Caco-2 (cell line): ENCODE data around the gene PCK1. TPM values are rescaled to one million over a fixed set of nuclear protein-coding genes. Genes with fewer than 3 reads are reported as not detected.

ENCODE experiments used
- BruUV-seq: library from RNA; stranded (reverse); fragments of 400-500 nt; replicated peaks from 2 replicates; lab custom pipeline; 2021; lab: Mats Ljungman, UMichigan
- CTCF ChIA-PET: fragments of 300-600 bp; sonication (Branson Sonifier 250); formaldehyde crosslinking; loops from one replicate; lab custom pipeline; 2022; ENCODE audit warnings: antibody characterized with exemption; lab: Charles Lee
- POLR2A ChIA-PET: fragments of 300-600 bp; sonication (Branson Sonifier 250); formaldehyde crosslinking; loops from one replicate; lab custom pipeline; 2022; ENCODE audit warnings: antibody characterized with exemption; lab: Charles Lee
- DNase-seq, 2 experiments: peaks; one replicate each; pipeline versions ENCODE4 v3.0.0 to v3.0.0-alpha.2; 2020 to 2022
- H3K27me3 ChIP-seq: replicated peaks from 2 replicates; pipeline ENCODE4 v1.6.0; 2011; ENCODE audit warnings: low read length; ENCODE audit not compliant: control insufficient read depth, insufficient read depth
- H3K36me3 ChIP-seq: 2 replicates; pipeline ENCODE4 v1.5.1; 2011; ENCODE audit warnings: low read length; ENCODE audit not compliant: control insufficient read depth, insufficient read depth
- H3K4me1 ChIP-seq: fragments of 250-450 bp; sonication (Bioruptor Pico); 2 replicates; pipeline ENCODE4 v1.5.1; 2020; ENCODE audit warnings: mild to moderate bottlenecking
- H3K4me3 ChIP-seq: 2 replicates; pipeline ENCODE4 v1.5.1; 2011; ENCODE audit warnings: low read depth, mild to moderate bottlenecking, control low read depth, low read length
- H3K9me3 ChIP-seq: fragments of 250-450 bp; sonication (Bioruptor Pico); 2 replicates; pipeline ENCODE4 v1.5.1; 2020; ENCODE audit warnings: mild to moderate bottlenecking, moderate library complexity
- H3K27ac Mint-ChIP-seq: one replicate; pipeline ENCODE4 v1.8.0; 2022; ENCODE audit warnings: mixed read lengths; ENCODE audit not compliant: unreplicated experiment
- H3K27me3 Mint-ChIP-seq: one replicate; pipeline ENCODE4 v1.8.0; 2022; ENCODE audit warnings: mixed read lengths; ENCODE audit not compliant: insufficient read depth, unreplicated experiment
- H3K36me3 Mint-ChIP-seq: one replicate; pipeline ENCODE4 v1.8.0; 2022; ENCODE audit warnings: mild to moderate bottlenecking, mixed read lengths; ENCODE audit not compliant: insufficient read depth, unreplicated experiment
- H3K4me1 Mint-ChIP-seq: one replicate; pipeline ENCODE4 v1.8.0; 2022; ENCODE audit warnings: low read depth, mixed read lengths; ENCODE audit not compliant: unreplicated experiment
- H3K4me3 Mint-ChIP-seq: one replicate; pipeline ENCODE4 v1.8.0; 2022; ENCODE audit warnings: mild to moderate bottlenecking, moderate library complexity, mixed read lengths; ENCODE audit not compliant: unreplicated experiment
- H3K9me3 Mint-ChIP-seq: one replicate; pipeline ENCODE4 v1.8.0; 2022; ENCODE audit warnings: mixed read lengths; ENCODE audit not compliant: unreplicated experiment
- intact Hi-C: fragments of 100-400 bp; cut with micrococcal nuclease; formaldehyde crosslinking; loops from one replicate; pipeline ENCODE4 v1.10.0; 2022; ENCODE audit not compliant: unreplicated experiment
- total RNA-seq: library from RNA; stranded (reverse); gene quantifications from 2 replicates; pipeline ENCODE4 v1.2.3, GENCODE V29; 2022
- TF ChIP-seq, protein P1 (sequence below), 2 experiments: fragments of 200-600 bp in 1 of 2; IDR thresholded peaks; 1 replicate in 1 of 2; 2 replicates in 1 of 2; pipeline versions ENCODE4 v1.5.1 to v1.8.0; 2011 to 2022; ENCODE audit warnings: antibody characterized with exemption in 1 of 2, control low read depth in 1 of 2, inconsistent platforms in 1 of 2, low read depth in 1 of 2, low read length in 1 of 2, mild to moderate bottlenecking in 1 of 2, moderate library complexity in 1 of 2; ENCODE audit not compliant: insufficient read depth in 1 of 2, severe bottlenecking in 1 of 2, unreplicated experiment in 1 of 2

The PCK1 gene
- total RNA-seq, 1 experiment from 2014 or later: not detected

DNA sequence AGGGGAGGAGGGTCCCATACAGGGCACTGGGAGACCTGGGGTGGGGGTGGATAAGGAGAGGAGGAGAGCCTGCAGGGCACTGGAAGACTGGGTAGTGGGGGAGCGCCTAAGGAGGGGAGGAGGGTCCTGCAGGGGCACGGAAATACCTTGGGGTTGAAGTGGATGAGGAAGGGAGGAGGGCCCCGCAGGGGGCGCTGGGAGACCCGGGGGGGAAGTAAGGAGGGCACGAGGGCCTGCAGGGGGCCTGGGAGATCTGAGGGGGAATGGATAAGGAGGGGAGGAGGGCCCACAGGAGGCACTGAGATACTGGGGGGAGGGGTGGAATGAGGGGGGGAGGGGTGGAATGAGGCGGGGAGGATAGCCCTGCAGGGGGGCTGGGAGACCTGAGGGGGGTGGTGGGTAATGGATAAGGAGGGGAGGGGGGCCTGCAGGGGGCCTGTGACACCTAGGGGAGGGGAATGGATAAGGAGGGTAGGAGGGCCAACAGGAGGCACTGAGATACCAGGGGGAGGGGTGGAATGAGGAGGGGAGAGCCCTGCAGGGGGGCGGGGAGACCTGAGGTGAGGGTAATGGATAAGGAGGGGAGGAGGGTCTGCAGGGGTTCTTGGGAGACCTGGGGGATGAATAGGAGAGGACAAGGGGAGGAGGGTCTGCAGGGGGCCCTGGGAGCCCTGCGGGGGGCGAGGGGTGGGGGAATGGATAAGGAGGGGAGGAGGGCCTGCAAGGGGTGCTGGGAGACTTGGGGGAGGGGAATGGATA is 35.4 kb upstream of the PCK1 start:
- Histone ChIP-seq H3K4me1 (no peaks in the 10 kb centered on the region), H3K4me3 (no peak overlapping the region), H3K27me3 (no peaks in the 10 kb centered on the region), H3K9me3 (no peaks in the 10 kb centered on the region), H3K36me3 (no peaks in the 10 kb centered on the region)
- Mint-ChIP-seq H3K36me3 (no peaks in the 10 kb centered on the region), H3K27me3 (peaks cover 6% of the 10 kb centered on the region), H3K27ac (no peak overlapping the region), H3K9me3 (no peaks in the 10 kb centered on the region), H3K4me3 (no peak overlapping the region), H3K4me1 (peaks cover 7% of the 10 kb centered on the region)
- ChIA-PET CTCF (no interaction called here), POLR2A (no interaction called here)
- BruUV-seq: no TSS peak
- intact Hi-C loops: no loop called here
- TF ChIP-seq, protein P1, sequence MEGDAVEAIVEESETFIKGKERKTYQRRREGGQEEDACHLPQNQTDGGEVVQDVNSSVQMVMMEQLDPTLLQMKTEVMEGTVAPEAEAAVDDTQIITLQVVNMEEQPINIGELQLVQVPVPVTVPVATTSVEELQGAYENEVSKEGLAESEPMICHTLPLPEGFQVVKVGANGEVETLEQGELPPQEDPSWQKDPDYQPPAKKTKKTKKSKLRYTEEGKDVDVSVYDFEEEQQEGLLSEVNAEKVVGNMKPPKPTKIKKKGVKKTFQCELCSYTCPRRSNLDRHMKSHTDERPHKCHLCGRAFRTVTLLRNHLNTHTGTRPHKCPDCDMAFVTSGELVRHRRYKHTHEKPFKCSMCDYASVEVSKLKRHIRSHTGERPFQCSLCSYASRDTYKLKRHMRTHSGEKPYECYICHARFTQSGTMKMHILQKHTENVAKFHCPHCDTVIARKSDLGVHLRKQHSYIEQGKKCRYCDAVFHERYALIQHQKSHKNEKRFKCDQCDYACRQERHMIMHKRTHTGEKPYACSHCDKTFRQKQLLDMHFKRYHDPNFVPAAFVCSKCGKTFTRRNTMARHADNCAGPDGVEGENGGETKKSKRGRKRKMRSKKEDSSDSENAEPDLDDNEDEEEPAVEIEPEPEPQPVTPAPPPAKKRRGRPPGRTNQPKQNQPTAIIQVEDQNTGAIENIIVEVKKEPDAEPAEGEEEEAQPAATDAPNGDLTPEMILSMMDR (IDR thresholded peaks at IDR 0.05; ENCODE audit: insufficient read depth in 1 of 2, low read depth in 1 of 2, low read length in 1 of 2, severe bottlenecking in 1 of 2, unreplicated experiment in 1 of 2): no peak
- no peak for DNase-seq

DNA sequence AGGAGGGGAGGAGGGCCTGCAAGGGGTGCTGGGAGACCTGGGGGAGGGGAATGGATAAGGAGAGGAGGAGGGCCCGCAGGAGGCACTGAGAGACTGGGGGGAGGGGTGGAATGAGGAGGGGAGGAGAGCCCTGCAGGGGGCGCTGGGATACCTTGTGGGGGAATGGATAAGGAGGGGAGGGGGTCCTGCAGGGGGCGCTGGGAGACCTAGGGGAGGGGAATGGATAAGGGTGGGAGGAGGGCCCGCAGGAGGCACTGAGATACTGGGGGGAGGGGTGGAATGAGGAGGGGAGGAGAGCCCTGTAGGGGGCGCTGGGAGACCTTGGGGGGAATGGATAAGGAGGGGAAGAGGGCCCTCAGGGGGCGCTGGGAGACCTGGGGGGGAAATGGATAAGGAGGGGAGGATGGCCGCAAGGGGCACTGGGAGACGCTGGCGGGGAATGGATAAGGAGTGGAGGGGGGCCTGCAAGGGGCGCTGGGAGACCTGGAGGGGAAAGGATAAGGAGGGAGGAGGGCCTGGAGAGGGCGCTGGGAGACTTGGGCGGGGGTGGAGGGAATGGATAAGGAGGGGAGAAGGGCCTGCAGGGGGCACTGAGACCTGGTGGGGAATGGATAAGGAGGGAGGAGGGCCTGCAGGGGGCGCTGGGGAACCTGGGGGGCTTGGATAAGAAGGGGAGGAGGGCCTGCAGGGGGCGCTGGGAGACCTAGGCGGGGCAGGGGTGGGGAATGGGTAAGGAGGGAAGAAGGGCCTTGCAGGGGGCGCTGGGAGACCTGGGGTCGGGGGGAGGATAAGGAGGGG is 34.6 kb upstream of the PCK1 start:
- ChIA-PET CTCF (interaction anchor here (1.5 kb wide), 1 partner anchor 33 kb away, joined by 5 read pairs; no protein-coding TSS in a partner anchor), POLR2A (no interaction called here)
- H3K27ac Mint-ChIP-seq: no peak overlapping the region
- H3K36me3 ChIP-seq: no peaks in the 10 kb centered on the region
- no peaks in the 10 kb centered on the region for H3K27me3 ChIP-seq
- H3K4me1 ChIP-seq: no peaks in the 10 kb centered on the region
- TF ChIP-seq, protein P1 (IDR thresholded peaks at IDR 0.05; ENCODE audit: insufficient read depth in 1 of 2, low read depth in 1 of 2, low read length in 1 of 2, severe bottlenecking in 1 of 2, unreplicated experiment in 1 of 2): peak; percentile 55
- no peak overlapping the region for H3K4me3 ChIP-seq
- BruUV-seq: no TSS peak
- H3K4me1 Mint-ChIP-seq: peaks cover 7% of the 10 kb centered on the region
- H3K27me3 Mint-ChIP-seq: peaks cover 3% of the 10 kb centered on the region
- intact Hi-C loops: no loop called here
- no peaks in the 10 kb centered on the region for H3K9me3 ChIP-seq
- no peaks in the 10 kb centered on the region for H3K36me3 Mint-ChIP-seq
- no peaks in the 10 kb centered on the region for H3K9me3 Mint-ChIP-seq
- DNase-seq: peak; percentile 57 to 60
- no peak overlapping the region for H3K4me3 Mint-ChIP-seq

DNA sequence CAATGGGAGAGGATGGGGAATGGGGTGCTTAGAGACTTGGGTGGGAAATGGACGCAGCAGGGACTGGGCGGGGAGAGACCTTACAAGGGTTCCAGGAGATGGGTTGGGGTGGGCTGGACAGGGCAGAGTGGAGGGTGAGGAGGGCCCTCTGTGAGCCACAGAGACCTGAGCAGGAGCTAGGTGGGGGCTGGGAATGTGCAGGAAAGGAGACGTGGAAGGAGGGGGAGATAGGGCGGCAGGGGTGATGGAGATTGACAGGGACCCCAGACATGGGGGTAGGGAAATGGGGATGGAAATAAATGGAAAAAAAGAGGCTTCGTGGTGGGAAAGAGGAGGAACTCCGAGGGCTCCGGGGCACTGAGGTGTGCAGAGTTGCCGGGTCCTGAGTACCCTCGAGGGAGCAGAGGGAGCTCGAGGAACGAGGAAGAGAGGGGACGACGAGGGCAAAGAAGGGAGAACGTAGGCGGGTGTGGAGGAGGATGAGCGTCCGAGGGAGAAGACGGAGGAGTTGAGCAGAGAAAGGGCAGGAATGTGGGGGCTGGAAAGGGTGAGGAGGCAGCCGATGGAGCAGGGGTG is 33.9 kb upstream of the PCK1 start:
- H3K4me1 Mint-ChIP-seq: peaks cover 7% of the 10 kb centered on the region
- ChIA-PET CTCF (interaction anchor here (0.6 to 1.5 kb wide), 6 partner anchors 15 to 618 kb away, joined by 3 to 5 read pairs (median 4); no protein-coding TSS in a partner anchor), POLR2A (no interaction called here)
- no peaks in the 10 kb centered on the region for H3K36me3 ChIP-seq
- no peaks in the 10 kb centered on the region for H3K9me3 ChIP-seq
- H3K4me3 Mint-ChIP-seq: no peak overlapping the region
- H3K4me3 ChIP-seq: no peak overlapping the region
- DNase-seq: no peak
- H3K27me3 ChIP-seq: no peaks in the 10 kb centered on the region
- no peaks in the 10 kb centered on the region for H3K36me3 Mint-ChIP-seq
- H3K27ac Mint-ChIP-seq: no peak overlapping the region
- peaks cover 3% of the 10 kb centered on the region for H3K27me3 Mint-ChIP-seq
- TF ChIP-seq, protein P1 (IDR thresholded peaks at IDR 0.05; ENCODE audit: insufficient read depth in 1 of 2, low read depth in 1 of 2, low read length in 1 of 2, severe bottlenecking in 1 of 2, unreplicated experiment in 1 of 2): peak in 1 of 2 experiments; percentile 41
- no peaks in the 10 kb centered on the region for H3K9me3 Mint-ChIP-seq
- no peaks in the 10 kb centered on the region for H3K4me1 ChIP-seq
- intact Hi-C loops: no loop called here
- BruUV-seq: no TSS peak
